HL-60 (cell line): ENCODE results near the gene WFDC2.

Experiments used
- DNase-seq, 2 experiments: peaks; one replicate each; pipeline ENCODE4 v3.0.0-alpha.2; 2010 to 2020; ENCODE audit warnings: low read depth in 1 of 2, low spot score in 1 of 2
- H3K27ac ChIP-seq: fragments of 250-450 bp; sonication (Bioruptor Pico); replicated peaks from 2 replicates; pipeline ENCODE4 v1.5.1; 2020; ENCODE audit warnings: mild to moderate bottlenecking, moderate library complexity
- H3K27me3 ChIP-seq: fragments of 250-450 bp; sonication (Bioruptor Pico); 2 replicates; pipeline ENCODE4 v1.5.1; 2021; ENCODE audit warnings: mild to moderate bottlenecking, moderate library complexity; ENCODE audit not compliant: insufficient read depth, poor library complexity, severe bottlenecking
- H3K4me3 ChIP-seq: replicated peaks from 2 replicates; pipeline ENCODE4 v1.5.1; 2011; ENCODE audit warnings: mild to moderate bottlenecking, control low read depth, low read length; ENCODE audit not compliant: insufficient read depth
- CTCF ChIP-seq: IDR thresholded peaks from one replicate; pipeline ENCODE4 v1.5.1; 2011; ENCODE audit warnings: low read length, control low read depth, inconsistent platforms; ENCODE audit not compliant: insufficient read depth
- GABPA ChIP-seq: IDR thresholded peaks from 2 replicates; pipeline ENCODE4 v1.6.1; 2012; ENCODE audit warnings: low read depth
- POLR2AphosphoS5 ChIP-seq: IDR thresholded peaks from 2 replicates; pipeline ENCODE4 v1.6.1; 2012; ENCODE audit warnings: low read depth
- SPI1 ChIP-seq: IDR thresholded peaks from 2 replicates; pipeline ENCODE4 v1.6.1; 2012; ENCODE audit warnings: low read depth, mild to moderate bottlenecking, borderline replicate concordance
- TF ChIP-seq, protein P1 (sequence below): IDR thresholded peaks from 2 replicates; pipeline ENCODE4 v1.6.1; 2012; ENCODE audit warnings: low read depth; ENCODE audit not compliant: insufficient replicate concordance

The WFDC2 gene

DNA sequence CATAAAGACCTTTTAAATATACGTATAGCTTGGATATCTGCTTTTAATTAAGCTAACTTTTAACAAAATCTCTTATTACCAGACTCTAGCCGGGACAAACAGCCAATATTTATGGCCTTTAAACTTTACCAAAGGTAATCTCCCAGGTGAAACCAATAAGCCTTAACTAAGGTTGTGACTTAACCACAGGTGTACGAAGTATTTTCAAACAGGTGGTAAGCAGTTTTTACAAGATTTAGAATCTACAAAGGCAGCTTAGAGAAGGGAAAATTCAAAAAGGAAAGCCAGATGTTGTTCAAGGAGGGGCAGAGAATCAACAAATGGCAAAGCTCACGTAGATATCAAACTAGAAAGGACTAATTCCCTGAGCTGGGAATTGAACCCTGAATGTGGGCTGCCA lies 15.8 kb downstream of the WFDC2 start:
- no peak overlapping the region for H3K27ac ChIP-seq
- TF ChIP-seq CTCF: no peak
- no peak overlapping the region for H3K4me3 ChIP-seq
- peaks cover 17% of the 10 kb centered on the region for H3K27me3 ChIP-seq
- DNase-seq: no peak

GRCh38 chr20:45487231-45487635 lies 17.7 kb downstream of the WFDC2 start:
- peaks cover 17% of the 10 kb centered on the region for H3K27me3 ChIP-seq
- no peak overlapping the region for H3K27ac ChIP-seq
- TF ChIP-seq POLR2AphosphoS5 (no peak), CTCF (no peak), GABPA (no peak), SPI1 (no peak)
- TF ChIP-seq, protein P1, sequence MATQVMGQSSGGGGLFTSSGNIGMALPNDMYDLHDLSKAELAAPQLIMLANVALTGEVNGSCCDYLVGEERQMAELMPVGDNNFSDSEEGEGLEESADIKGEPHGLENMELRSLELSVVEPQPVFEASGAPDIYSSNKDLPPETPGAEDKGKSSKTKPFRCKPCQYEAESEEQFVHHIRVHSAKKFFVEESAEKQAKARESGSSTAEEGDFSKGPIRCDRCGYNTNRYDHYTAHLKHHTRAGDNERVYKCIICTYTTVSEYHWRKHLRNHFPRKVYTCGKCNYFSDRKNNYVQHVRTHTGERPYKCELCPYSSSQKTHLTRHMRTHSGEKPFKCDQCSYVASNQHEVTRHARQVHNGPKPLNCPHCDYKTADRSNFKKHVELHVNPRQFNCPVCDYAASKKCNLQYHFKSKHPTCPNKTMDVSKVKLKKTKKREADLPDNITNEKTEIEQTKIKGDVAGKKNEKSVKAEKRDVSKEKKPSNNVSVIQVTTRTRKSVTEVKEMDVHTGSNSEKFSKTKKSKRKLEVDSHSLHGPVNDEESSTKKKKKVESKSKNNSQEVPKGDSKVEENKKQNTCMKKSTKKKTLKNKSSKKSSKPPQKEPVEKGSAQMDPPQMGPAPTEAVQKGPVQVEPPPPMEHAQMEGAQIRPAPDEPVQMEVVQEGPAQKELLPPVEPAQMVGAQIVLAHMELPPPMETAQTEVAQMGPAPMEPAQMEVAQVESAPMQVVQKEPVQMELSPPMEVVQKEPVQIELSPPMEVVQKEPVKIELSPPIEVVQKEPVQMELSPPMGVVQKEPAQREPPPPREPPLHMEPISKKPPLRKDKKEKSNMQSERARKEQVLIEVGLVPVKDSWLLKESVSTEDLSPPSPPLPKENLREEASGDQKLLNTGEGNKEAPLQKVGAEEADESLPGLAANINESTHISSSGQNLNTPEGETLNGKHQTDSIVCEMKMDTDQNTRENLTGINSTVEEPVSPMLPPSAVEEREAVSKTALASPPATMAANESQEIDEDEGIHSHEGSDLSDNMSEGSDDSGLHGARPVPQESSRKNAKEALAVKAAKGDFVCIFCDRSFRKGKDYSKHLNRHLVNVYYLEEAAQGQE: no peak
- no peak overlapping the region for H3K4me3 ChIP-seq
- DNase-seq: no peak

- TF ChIP-seq POLR2AphosphoS5 (no peak), CTCF (no peak), SPI1 (no peak), GABPA (no peak)
- TF ChIP-seq, protein P1: no peak
- Histone ChIP-seq H3K27ac (no peak overlapping the region), H3K27me3 (peaks cover 17% of the 10 kb centered on the region), H3K4me3 (no peak overlapping the region)
- no peak for DNase-seq
Measured at GRCh38 chr20:45489083-45489531, 19.6 kb downstream of the WFDC2 start.

- H3K4me3 ChIP-seq: no peak overlapping the region
- DNase-seq: peak; percentile 72 to 83
- peak overlapping the region; percentile 48 for H3K27ac ChIP-seq
- TF ChIP-seq SPI1: peak; percentile 73
- TF ChIP-seq, protein P1: no peak
- peaks cover under 1% of the 10 kb centered on the region for H3K27me3 ChIP-seq
Measured at GRCh38 chr20:45495501-45495941, 26.0 kb downstream of the WFDC2 start.
